ACC112 (cell line): ENCODE results near the gene NR1D1.

Experiments
- H2AFZ ChIP-seq: fragments of 200-600 bp; sonication (generic); one replicate; pipeline ENCODE4 v1.6.0; 2017; ENCODE audit warnings: antibody characterized with exemption, low read length; ENCODE audit not compliant: unreplicated experiment
- H3K27ac ChIP-seq: fragments of 200-600 bp; sonication (generic); 2 replicates; pipeline ENCODE4 v1.5.1; 2014; ENCODE audit warnings: low read depth, mild to moderate bottlenecking, antibody characterized with exemption, low read length, moderate library complexity
- H3K27me3 ChIP-seq: fragments of 200-600 bp; sonication (generic); 2 replicates; pipeline ENCODE4 v1.6.1; 2014; ENCODE audit warnings: mild to moderate bottlenecking, antibody characterized with exemption, low read length, moderate library complexity, mixed read lengths; ENCODE audit not compliant: insufficient read depth
- H3K36me3 ChIP-seq: fragments of 200-600 bp; sonication (generic); 2 replicates; pipeline ENCODE4 v1.6.1; 2016; ENCODE audit warnings: mild to moderate bottlenecking, antibody characterized with exemption, low read length, moderate library complexity, mixed read lengths; ENCODE audit not compliant: insufficient read depth
- H3K4me1 ChIP-seq: fragments of 200-600 bp; sonication (generic); one replicate; pipeline ENCODE4 v1.6.1; 2016; ENCODE audit warnings: low read length, mixed read lengths; ENCODE audit not compliant: insufficient read depth, unreplicated experiment, control insufficient read depth
- H3K4me3 ChIP-seq: fragments of 200-600 bp; sonication (generic); 2 replicates; pipeline ENCODE4 v1.5.1; 2014; ENCODE audit warnings: mild to moderate bottlenecking, low read depth, low read length
- H3K79me2 ChIP-seq: fragments of 200-600 bp; sonication (generic); one replicate; pipeline ENCODE4 v1.6.0; 2016; ENCODE audit warnings: low read length; ENCODE audit not compliant: control insufficient read depth, unreplicated experiment, insufficient read depth

Gene NR1D1

DNA sequence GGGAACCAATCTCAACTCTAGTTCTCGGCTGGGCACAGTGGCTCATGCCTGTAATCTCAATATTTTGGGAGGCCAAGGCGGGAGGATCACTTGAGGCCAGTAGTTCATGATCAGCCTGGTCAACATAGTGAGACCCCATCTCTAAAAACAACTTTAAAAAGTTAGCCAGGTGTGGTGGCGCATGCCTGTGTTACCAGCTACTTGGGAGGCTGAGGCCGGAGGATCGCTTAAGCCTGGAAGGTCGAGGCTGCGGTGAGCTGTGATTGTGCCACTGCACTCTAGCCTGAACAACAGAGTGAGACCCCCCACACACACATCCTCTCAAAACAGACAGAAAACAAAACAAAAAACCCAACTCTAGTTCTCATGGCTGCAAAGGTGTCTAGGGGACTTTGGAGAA lies 32.7 kb downstream of the NR1D1 start:
- peak overlapping the region; percentile 70; the same call in 1 of the 2 replicates for H3K27ac ChIP-seq

DNA sequence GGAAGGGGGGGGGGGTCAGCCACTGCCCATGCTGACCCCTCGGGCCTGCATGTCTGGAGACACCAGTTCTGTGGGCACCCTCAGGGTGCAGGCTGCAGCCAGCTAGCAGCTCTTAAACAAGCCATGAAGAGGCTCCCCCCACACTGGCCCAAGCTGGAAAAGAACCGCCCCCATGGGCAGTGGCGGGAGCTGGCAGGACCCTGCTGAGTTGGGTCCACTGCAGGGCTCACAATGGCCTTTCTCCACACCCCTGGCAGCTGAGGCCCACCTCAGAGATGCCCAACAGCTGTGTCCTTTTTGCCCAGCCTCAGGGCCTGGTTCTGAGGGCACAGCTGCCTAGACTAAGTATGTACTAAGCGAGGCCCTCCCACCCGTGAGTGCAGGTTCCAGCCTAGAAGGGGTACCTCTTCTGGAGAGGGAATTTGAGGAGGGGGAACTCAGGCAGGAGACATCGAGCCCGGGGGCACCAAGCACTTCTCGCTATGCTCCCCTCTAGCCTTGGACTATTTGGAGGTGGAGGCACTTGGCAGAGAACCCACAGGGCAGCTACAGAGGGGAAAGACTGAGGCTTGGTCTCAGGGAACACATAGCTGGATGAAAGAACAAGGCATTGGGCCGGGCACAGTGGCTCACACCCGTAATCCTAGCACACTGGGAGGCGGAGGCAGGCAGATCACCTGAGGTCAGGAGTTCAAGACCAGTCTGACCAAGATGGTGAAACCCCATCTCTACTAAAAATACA lies 34.4 kb downstream of the NR1D1 start:
- Histone ChIP-seq H3K27ac (no peak overlapping the region), H2AFZ (no peak overlapping the region), H3K36me3 (no peaks in the 10 kb centered on the region), H3K4me3 (peak overlapping the region; percentile 98; the same call in 1 of the 2 replicates), H3K27me3 (no peaks in the 10 kb centered on the region), H3K79me2 (peaks cover 56% of the 10 kb centered on the region), H3K4me1 (peaks cover 56% of the 10 kb centered on the region)

More for the DNA sequence above, 32.7 kb downstream of the NR1D1 start:
- Histone ChIP-seq H3K36me3 (no peaks in the 10 kb centered on the region), H3K79me2 (peaks cover 58% of the 10 kb centered on the region), H2AFZ (no peak overlapping the region), H3K4me1 (peaks cover 74% of the 10 kb centered on the region), H3K27me3 (no peaks in the 10 kb centered on the region), H3K4me3 (no peak overlapping the region)

DNA sequence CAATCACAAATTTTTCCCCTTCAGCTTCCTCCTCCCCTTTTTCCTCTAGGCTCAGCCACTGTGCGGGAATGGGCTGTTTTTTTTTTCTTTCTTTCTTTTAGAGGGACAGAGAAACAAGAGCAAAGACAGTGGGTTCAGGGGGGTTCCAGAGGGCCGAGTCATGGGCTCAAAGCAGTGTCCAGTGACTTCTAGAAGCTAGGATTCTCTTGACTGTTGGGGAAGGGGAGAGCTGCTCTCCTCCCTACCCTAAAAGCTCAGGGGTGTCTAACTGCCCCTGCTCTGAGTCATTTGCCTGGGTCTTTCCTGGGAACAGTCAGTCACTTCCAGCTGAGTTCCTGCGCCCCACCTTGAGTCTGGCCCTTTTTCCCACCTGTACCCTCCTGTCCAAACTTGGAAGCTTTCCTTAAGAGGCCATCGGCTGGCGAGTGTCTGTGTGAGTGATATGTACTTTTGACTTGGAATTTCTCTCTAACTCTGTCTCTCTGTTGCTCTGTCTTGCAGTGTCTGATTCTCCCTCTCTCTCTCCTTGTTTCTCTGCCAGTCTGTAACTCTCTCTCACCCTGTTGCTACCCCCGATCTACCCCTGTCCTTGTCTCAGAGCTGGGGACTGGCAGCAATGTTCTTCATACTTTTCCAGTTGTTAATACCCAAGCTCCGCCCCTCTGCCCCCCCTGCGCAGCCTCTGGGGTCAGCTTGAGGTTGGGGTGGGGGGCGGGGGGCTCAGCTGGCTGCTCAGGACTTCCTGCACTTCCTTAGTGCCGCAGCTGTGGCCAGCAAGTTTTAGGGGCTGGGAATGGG lies 35.2 kb downstream of the NR1D1 start:
- Histone ChIP-seq H3K27ac (peak overlapping the region; percentile 25; the same call in 1 of the 2 replicates), H3K79me2 (peaks cover 48% of the 10 kb centered on the region), H3K27me3 (no peaks in the 10 kb centered on the region), H3K36me3 (no peaks in the 10 kb centered on the region), H3K4me3 (peak overlapping the region; percentile 98), H2AFZ (no peak overlapping the region), H3K4me1 (peaks cover 48% of the 10 kb centered on the region)

DNA sequence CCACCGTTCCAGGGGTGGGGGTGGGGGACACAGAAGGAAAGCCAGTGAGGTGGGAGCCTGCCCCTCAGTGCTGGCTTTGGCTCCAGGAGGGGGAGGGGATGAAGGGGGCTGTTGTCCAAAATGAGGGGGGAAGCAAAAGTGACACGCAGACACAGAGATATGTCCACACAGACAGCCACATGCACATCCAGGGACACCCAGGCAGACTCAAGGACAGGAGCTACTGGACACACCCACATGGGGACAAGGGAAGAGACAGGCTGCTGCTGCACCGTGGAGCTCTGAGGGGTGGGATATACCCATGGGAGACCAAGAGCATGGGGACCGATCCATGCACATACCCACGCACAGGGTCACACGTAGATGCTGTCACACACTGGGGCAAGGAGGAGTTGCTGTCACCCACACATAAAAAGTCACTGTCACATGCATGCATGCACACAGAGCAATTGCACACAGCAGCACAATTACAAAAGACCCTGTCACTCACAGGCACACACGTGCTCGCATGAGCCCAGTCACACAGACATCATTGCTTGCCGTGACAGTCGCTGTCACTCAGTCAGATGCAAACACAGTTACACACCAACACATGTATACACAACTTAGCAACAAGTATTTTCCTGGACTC lies 36.4 kb downstream of the NR1D1 start:
- Histone ChIP-seq H3K79me2 (peaks cover 46% of the 10 kb centered on the region), H3K27me3 (no peaks in the 10 kb centered on the region), H3K36me3 (no peaks in the 10 kb centered on the region), H3K4me1 (peaks cover 38% of the 10 kb centered on the region), H3K27ac (no peak overlapping the region), H2AFZ (no peak overlapping the region), H3K4me3 (peak overlapping the region; percentile 98)

- H3K79me2 ChIP-seq, result peaks cover 41% of the 10 kb centered on the region
- H3K36me3 ChIP-seq, result no peaks in the 10 kb centered on the region
- no peaks in the 10 kb centered on the region for H3K27me3 ChIP-seq
- no peak overlapping the region for H3K27ac ChIP-seq
- peaks cover 39% of the 10 kb centered on the region for H3K4me1 ChIP-seq
- peak overlapping the region; percentile 91 for H2AFZ ChIP-seq
- H3K4me3 ChIP-seq, result peak overlapping the region; percentile 98
These were observed 37.1 kb downstream of the NR1D1 start for GRCh38 chr17:40063187-40063771.

DNA sequence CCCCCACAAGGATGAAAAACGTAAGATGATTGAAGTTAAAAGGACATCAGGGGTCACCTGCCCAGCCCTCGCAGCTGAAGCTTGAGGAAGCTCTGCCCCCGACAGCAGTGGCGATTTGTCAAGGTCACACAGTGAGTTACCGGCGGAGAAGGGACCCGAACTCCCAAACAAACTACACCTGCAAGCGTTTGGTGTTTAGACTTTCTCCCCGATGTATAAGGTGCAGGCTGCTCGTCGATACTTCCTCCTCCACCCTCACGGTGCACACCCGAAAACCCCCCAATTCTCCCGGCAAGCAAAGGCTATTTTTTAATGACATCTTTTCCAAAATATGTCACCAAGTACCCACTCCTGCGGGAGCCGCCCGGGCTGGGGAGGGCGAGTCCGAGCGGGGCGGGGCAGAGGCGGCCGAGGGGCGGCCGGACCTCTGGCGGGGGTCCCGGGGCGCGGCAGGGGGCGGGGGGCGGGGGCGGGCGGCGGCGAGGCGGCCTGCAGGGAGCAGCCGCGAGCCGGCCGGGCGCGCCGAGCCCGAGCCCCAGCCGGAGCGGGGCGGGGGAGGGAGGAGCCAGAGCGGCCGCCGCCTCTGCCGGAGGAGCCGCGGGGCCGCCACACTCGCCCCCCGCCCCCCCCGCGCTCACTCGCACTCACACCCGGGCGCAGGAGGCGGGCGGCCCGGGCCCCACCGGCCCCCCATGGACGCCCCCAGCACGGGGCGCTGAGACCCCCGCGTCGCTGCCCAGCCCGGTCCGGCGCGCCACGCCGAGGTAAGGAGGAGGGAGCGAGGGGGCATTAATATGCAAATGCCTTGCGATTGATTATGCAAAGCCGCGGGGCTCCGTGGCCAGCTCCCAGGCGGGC lies 37.8 kb downstream of the NR1D1 start, which contains the start of gene THRA:
TSS of gene THRA (plus strand) at position 637 of the 858 bp plus-strand sequence. CDS start 11,524 bp downstream, outside the sequence.
- peak within 1 kb of the TSS; percentile 91 for H2AFZ ChIP-seq
- H3K27me3 ChIP-seq, result no peaks in the 10 kb centered on the region
- peaks cover 35% of the 10 kb centered on the region for H3K4me1 ChIP-seq
- no peaks in the 10 kb centered on the region for H3K36me3 ChIP-seq
- no peak within 1 kb of the TSS for H3K27ac ChIP-seq
- H3K79me2 ChIP-seq, result peaks cover 36% of the 10 kb centered on the region
- peak within 1 kb of the TSS; percentile 98 for H3K4me3 ChIP-seq

- Histone ChIP-seq H2AFZ (no peak overlapping the region), H3K36me3 (no peaks in the 10 kb centered on the region), H3K27ac (no peak overlapping the region), H3K27me3 (no peaks in the 10 kb centered on the region), H3K79me2 (peaks cover 30% of the 10 kb centered on the region), H3K4me3 (no peak overlapping the region), H3K4me1 (peaks cover 34% of the 10 kb centered on the region)
These were observed 38.8 kb downstream of the NR1D1 start for GRCh38 chr17:40061609-40062038.

DNA sequence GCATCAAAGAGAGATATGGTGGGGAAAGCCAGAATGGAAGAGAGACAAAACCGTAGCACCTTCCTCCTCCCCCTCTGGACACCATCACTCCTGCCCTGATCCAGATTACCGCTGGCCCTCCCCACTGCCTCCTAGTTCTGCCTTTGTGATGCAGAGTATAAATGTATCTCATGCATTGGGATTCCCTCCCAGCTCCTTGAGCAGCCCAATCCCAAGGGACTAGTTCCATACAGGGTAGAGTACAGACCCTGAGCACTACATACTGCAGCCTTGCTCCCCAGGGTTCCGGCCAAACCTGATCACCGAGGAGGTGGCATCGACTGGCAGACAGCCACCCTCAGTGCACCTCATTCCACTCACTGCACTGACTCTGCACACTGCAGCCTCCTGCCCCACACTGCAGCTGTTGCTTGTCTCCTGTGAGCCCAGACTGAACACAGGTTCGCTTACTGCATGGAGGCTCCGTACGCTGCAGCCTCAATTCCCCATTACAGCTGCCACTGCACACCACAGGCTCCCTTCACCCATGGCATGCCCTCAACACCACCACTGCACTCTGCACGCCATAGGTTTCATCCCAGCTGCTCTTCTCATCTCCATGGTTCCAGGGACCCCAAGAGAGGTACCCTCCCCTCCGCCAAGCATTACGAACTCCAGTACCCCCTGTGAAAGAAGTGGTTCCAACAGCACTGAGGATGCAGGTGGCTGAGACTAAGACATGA lies 39.3 kb downstream of the NR1D1 start:
- Histone ChIP-seq H3K27ac (no peak overlapping the region), H3K79me2 (peaks cover 29% of the 10 kb centered on the region), H3K36me3 (no peaks in the 10 kb centered on the region), H3K4me1 (peaks cover 34% of the 10 kb centered on the region), H3K27me3 (no peaks in the 10 kb centered on the region), H3K4me3 (no peak overlapping the region), H2AFZ (no peak overlapping the region)

DNA sequence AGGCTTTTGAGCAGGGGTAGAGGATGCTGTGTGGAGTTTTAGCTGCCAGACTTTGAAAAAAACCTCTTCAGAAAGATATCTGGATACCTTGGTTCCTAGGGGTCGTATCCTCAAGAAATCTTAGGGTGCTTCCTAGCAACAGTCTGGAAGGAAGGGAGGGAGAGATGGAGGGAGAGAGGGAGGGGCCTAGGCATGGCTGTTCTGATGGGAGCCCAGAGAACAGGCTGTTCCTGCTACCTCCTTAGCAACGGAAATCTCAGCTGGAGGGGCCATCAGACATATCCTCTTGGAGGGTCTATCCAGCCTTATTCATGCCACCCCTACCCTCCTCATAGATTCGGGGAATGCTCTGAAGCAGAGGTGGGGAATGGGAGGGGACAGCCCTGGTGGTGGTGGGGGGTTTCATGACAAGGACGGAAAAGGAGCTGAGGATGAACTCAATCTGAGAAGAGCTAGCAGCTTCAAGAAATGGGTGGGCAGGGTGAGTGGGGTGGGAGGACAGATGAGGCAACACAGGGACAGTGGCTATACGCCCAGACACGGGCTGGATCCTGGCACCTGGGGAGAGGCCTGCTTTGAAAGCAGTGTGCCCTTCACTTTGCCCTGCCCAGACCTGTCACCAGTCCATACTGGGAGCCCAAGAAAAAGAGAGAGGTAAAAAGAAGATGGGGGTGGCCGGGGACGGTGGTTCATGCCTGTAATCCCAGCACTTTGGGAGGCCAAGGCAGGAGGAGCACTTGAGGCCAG lies 40.5 kb downstream of the NR1D1 start:
- Histone ChIP-seq H3K27me3 (no peaks in the 10 kb centered on the region), H3K79me2 (peaks cover 21% of the 10 kb centered on the region), H3K4me1 (peaks cover 23% of the 10 kb centered on the region), H2AFZ (no peak overlapping the region), H3K4me3 (no peak overlapping the region), H3K36me3 (no peaks in the 10 kb centered on the region), H3K27ac (no peak overlapping the region)
